ENCODE data around the gene RAB4B. TPM values are rescaled to one million over a fixed set of nuclear protein-coding genes. Genes with fewer than 3 reads are reported as not detected.
A peak's percentile ranks its signal among the peaks of the same experiment; 100 is the strongest.
"Not testable (repeated sequence)": the region's sequence is repeated elsewhere in the genome, so short reads cannot be mapped to it uniquely, and the experiment has no call there.

RAB4B gene
- total RNA-seq, 1 experiment from 2014 or later, result 28.5 TPM

DNA sequence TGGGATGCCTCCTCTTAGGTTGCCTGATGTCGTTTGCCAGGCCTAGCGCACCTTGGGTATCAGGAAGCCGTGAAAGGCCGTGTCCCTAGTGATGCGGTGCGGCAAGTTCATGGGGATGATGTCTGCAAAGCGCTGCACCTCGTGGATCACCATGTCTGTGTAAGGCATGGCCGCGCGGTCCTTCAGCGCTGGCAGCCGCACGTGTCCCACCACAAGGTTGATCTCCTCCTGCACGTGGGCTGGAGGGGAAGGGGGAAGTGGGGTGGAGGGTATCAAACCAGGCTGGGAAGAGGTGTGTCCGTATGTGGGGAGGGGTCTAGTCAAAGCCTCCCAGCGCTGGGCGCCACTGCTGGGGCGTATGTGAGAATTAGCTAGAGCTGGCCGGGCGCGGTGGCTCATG is 44.1 kb downstream of the RAB4B start:
- H3K27me3 ChIP-seq (replicated peaks), result no peaks in the 10 kb centered on the region
- no peaks in the 10 kb centered on the region for H3K9me3 ChIP-seq (replicated peaks)
- no peak overlapping the region for H3K4me3 ChIP-seq
- H3K27ac ChIP-seq, result no peak overlapping the region
- no peaks in the 10 kb centered on the region for H3K36me3 ChIP-seq
- H3K4me1 ChIP-seq (replicated peaks), result no peaks in the 10 kb centered on the region; the same call in 1 of the 2 replicates
- DNase-seq (ENCODE audit: low read depth in 1 of 2, low spot score in 2 of 2), result peak in 1 of 2 experiments; percentile 37

GRCh38 chr19:40822704-40823553 is 44.9 kb downstream of the RAB4B start:
- H3K9me3 ChIP-seq (replicated peaks); H3K4me3 ChIP-seq; H3K4me1 ChIP-seq (replicated peaks); H3K27me3 ChIP-seq (replicated peaks); H3K27ac ChIP-seq; H3K36me3 ChIP-seq: not testable (repeated sequence)
- peak in 1 of 2 experiments; percentile 16 for DNase-seq (ENCODE audit: low read depth in 1 of 2, low spot score in 2 of 2)

GRCh38 chr19:40824916-40825315 is 46.9 kb downstream of the RAB4B start:
- not testable (repeated sequence) for H3K27ac ChIP-seq; H3K36me3 ChIP-seq; H3K9me3 ChIP-seq (replicated peaks); H3K4me1 ChIP-seq (replicated peaks); H3K4me3 ChIP-seq; H3K27me3 ChIP-seq (replicated peaks)
- DNase-seq (ENCODE audit: low read depth in 1 of 2, low spot score in 2 of 2), result peak in 1 of 2 experiments; percentile 36

DNA sequence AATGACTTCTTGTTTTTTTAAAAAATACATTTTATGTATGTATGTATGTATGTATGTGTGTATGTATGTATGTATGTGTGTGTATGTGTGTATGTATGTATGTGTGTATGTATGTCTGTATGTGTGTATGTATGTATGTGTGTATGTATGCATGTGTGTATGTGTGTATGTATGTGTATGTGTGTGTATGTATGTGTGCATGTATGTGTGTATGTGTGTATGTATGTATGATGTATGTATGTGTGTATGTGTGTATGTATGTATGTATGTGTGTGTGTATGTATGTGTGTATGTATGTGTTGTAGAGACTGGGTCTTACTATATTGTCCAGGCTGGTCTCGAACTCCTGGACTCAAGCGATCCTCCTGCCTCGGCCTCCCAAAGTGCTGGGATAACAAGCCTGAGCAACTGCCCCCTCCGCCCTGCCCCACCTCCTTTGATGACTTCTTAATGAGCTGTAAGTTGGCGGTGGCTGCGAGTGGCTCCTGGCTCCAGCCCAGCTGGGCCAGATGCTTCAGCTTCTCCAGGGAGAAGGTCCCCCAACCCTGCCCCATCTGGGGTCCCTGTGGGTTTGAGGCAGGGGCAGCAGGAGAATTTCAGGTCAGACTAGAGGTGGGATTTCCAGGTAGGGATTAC is 47.5 kb downstream of the RAB4B start:
- H3K4me3 ChIP-seq; H3K27me3 ChIP-seq (replicated peaks); H3K4me1 ChIP-seq (replicated peaks); H3K9me3 ChIP-seq (replicated peaks); H3K27ac ChIP-seq; H3K36me3 ChIP-seq: not testable (repeated sequence)
- DNase-seq (ENCODE audit: low read depth in 1 of 2, low spot score in 2 of 2), result peak in 1 of 2 experiments; percentile 12

GRCh38 chr19:40826312-40826698 is 48.3 kb downstream of the RAB4B start:
- H3K27ac ChIP-seq; DNase-seq (ENCODE audit: low read depth in 1 of 2, low spot score in 2 of 2); H3K4me1 ChIP-seq (replicated peaks); H3K4me3 ChIP-seq; H3K9me3 ChIP-seq (replicated peaks); H3K27me3 ChIP-seq (replicated peaks); H3K36me3 ChIP-seq: not testable (repeated sequence)

DNA sequence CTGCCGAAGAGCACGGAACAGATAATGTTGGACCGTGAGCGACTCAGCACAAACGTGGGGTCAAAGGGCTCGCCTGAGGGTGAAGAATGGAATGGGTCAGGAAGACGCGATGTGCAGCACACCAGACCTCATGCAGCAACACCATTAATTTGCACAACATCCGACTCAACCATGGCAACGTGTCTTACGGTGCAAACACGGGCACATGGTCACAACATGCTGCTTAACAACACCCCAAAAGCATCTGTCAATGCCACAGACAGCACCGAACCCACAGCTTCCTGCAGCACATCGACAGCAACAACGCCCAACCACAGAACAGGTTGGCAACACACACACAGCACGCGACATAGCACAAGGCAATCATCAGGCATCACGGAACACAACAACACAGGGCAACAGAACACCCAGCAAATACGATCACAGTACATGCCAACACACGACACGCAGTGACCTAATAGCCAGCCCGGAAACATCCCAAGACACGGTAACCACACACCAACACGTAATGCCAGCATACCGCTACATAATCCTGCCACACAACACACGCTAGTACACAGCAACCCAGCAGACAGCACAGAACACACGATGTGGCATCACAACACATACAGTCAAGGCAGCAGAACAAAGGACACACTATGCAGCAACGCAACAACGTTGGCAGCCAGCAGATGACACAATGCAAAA is 48.8 kb downstream of the RAB4B start:
- H3K4me1 ChIP-seq (replicated peaks); H3K9me3 ChIP-seq (replicated peaks); H3K27ac ChIP-seq; DNase-seq (ENCODE audit: low read depth in 1 of 2, low spot score in 2 of 2); H3K27me3 ChIP-seq (replicated peaks); H3K4me3 ChIP-seq; H3K36me3 ChIP-seq: not testable (repeated sequence)

DNA sequence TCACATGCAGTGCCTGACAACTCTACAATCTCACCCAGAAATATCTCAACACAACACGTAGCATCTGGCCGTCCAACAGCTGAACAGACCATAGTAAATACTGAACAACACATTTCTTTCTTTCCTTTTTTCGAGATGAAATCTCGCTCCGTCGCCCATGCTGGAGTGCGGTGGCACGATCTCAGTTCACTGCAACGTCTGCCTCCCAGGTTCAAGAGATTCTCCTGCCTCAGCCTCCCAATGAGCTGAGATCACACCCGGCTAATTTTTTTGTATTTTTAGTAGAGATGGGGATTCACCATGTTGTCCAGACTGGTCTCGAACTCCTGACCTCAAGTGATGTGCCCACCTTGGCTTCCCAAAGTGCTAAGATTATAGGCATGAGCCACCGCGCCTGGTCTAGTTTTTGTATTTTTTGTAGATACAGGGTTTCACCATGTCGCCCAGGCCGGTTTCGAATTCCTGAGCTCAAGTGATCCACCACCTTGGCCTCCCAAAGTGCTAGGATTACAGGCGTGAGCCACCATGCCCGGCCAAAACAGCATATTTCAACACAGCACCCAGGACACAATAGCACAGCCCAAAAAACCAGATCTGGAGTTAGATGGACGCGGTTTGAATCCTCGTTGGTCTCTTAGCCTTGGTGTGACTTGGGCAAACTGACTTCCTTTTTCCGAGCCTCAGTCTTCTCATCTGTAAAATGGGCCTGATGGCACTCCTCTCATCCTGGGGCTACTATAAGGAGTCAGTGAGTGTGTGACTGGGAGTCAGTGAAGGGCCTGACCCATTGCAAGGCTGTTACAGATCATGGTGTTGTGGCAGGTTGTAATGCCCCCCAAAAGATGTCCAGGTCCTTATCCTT is 49.6 kb downstream of the RAB4B start:
- no peak for DNase-seq (ENCODE audit: low read depth in 1 of 2, low spot score in 2 of 2)
- Histone ChIP-seq H3K4me1 (replicated peaks) (no peaks in the 10 kb centered on the region), H3K27me3 (replicated peaks) (no peaks in the 10 kb centered on the region), H3K36me3 (no peaks in the 10 kb centered on the region), H3K4me3 (no peak overlapping the region), H3K27ac (no peak overlapping the region), H3K9me3 (replicated peaks) (no peaks in the 10 kb centered on the region)

- no peak for DNase-seq (ENCODE audit: low read depth in 1 of 2, low spot score in 2 of 2)
- H3K36me3 ChIP-seq, result no peaks in the 10 kb centered on the region
- H3K27ac ChIP-seq, result no peak overlapping the region
Observed at GRCh38 chr19:40829205-40829604, 51.2 kb downstream of the RAB4B start.

DNA sequence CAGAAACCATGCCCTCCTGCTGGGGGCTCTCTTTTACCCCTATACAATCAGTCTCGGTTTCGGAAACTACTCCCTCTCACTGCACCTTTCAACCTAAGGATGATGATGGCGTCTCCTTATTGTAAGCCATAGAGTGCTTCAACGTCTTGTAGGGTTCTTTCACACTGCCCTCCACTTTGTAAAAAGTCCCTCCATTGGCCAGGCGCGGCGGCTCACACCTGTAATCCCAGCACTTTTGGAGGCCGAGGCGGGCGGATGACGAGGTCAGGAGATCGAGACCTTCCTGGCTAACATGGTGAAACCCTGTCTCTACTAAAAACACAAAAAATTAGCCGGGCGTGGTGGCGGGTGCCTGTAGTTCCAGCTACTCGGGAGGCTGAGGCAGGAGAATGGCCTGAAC is 52.7 kb downstream of the RAB4B start:
- H3K4me3 ChIP-seq; DNase-seq (ENCODE audit: low read depth in 1 of 2, low spot score in 2 of 2); H3K27me3 ChIP-seq (replicated peaks); H3K4me1 ChIP-seq (replicated peaks); H3K36me3 ChIP-seq; H3K9me3 ChIP-seq (replicated peaks); H3K27ac ChIP-seq: not testable (repeated sequence)

More at GRCh38 chr19:40829205-40829604, 51.2 kb downstream of the RAB4B start:
- Histone ChIP-seq H3K9me3 (replicated peaks) (no peaks in the 10 kb centered on the region), H3K27me3 (replicated peaks) (no peaks in the 10 kb centered on the region), H3K4me1 (replicated peaks) (no peaks in the 10 kb centered on the region), H3K4me3 (no peak overlapping the region)

DNA sequence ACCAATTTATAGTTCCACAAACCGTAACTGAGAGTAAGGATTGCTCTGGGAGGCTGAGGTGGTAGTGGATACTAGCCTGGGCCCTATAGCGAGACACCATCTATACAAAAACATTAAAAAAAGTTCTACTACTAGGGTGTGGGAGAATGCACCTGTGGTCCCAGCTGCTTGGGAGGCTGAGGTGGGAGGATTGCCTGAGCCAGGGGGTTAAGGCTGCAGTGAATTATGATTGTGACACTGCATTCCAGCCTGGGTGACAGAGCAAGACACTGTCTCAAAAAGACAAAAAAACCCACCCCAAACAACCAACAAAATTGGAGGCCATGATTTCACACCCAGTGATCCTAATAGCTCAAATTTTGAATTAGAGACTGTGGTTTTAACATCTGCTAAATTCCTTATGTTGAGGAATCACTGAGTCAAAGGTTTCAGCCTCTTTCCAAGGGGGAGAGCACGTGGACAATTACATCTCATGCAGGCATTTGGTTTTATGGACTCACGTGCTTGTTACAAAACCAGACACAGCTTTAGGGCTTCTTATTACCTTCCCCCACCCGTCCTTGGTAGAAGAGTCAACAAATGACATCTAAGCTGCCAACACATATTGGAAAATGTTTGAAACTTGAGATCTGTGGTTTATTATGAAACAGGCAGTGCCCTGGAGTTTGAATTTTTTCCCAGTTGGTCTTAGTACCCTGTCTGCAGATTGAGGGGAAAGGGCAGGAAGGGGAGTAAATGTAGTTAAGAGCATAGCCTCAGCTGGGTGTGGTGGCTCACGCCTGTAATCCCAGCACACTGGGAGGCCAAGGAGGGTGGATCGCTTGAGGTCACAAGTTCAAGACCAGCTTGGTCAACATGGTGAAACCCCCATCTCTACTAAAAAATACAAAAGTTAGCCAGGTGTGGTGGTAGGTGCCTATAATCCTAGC is 53.7 kb downstream of the RAB4B start:
- H3K27me3 ChIP-seq (replicated peaks), result 0 out of 2 replicates have a peak, but pooled peaks cover 2% of the 10 kb centered on the region
- no peaks in the 10 kb centered on the region for H3K36me3 ChIP-seq
- H3K4me3 ChIP-seq, result no peak overlapping the region
- DNase-seq (ENCODE audit: low read depth in 1 of 2, low spot score in 2 of 2), result peak in 1 of 2 experiments; percentile 16
- no peaks in the 10 kb centered on the region for H3K4me1 ChIP-seq (replicated peaks)
- H3K27ac ChIP-seq, result no peak overlapping the region
- no peaks in the 10 kb centered on the region for H3K9me3 ChIP-seq (replicated peaks)

GRCh38 chr19:40832431-40832790 is 54.4 kb downstream of the RAB4B start:
- not testable (repeated sequence) for H3K36me3 ChIP-seq; H3K27me3 ChIP-seq (replicated peaks); H3K4me3 ChIP-seq; H3K4me1 ChIP-seq (replicated peaks); H3K9me3 ChIP-seq (replicated peaks); DNase-seq (ENCODE audit: low read depth in 1 of 2, low spot score in 2 of 2); H3K27ac ChIP-seq

DNA sequence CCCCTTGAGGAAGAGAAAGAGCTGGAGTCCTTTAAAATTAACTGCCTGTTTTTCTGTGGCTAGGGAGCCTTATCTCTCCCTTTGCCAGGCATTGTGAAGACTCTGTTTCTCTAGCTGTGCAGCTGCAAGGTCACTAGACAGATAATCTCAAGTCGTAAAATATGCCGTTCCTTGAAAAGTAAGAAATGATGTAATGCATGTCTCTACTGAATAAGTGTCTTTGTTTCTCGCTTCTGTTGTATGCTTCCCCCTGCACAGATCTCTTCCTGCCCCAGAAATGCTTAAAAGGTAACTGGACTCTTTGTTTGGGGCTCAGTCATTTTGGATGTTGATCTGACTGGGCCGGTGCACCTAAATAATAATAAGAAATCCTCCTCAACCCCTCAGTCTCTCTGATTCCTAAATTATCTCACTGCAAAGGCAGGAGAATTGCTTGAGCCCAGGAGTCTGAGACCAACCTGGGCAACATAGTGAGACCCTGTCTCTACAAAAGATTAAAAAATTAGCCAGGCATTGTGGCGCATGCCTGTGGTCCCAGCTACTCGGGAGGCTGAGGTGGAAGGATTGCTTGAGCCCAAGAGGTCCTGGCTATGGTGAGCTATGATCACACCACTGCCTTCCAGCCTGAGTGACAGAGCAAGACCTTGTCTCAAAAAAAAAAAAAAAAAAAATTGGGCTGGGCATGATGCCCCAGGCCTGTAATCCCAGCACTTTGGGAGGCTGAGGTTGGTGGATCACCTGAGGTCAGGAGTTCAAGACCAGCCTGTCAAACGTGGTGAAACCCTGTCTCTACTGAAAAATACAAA is 55.9 kb downstream of the RAB4B start:
- H3K36me3 ChIP-seq; H3K4me3 ChIP-seq; H3K27me3 ChIP-seq (replicated peaks); H3K9me3 ChIP-seq (replicated peaks); H3K4me1 ChIP-seq (replicated peaks); DNase-seq (ENCODE audit: low read depth in 1 of 2, low spot score in 2 of 2); H3K27ac ChIP-seq: not testable (repeated sequence)

Measured in SJSA1 (cell line).